GM18520 (cell line): ENCODE results near the gene RAP2A.

Experiments used
- ATAC-seq: cut with Tn5 transposase; IDR thresholded peaks from one replicate; pipeline ENCODE4 v1.9.1; 2021; ENCODE audit not compliant: unreplicated experiment

RAP2A gene

GRCh38 chr13:97433727-97434396 is at the start of gene RAP2A:
TSS of gene RAP2A (plus strand) at chr13:97434169. CDS start at chr13:97434471, 302 bp downstream.
- peak; percentile 22 for ATAC-seq

GRCh38 chr13:97384371-97384770 is 49.6 kb upstream of the RAP2A start:
- no peak for ATAC-seq

- no peak for ATAC-seq
These were observed 48.8 kb upstream of the RAP2A start for GRCh38 chr13:97385146-97385545.

DNA sequence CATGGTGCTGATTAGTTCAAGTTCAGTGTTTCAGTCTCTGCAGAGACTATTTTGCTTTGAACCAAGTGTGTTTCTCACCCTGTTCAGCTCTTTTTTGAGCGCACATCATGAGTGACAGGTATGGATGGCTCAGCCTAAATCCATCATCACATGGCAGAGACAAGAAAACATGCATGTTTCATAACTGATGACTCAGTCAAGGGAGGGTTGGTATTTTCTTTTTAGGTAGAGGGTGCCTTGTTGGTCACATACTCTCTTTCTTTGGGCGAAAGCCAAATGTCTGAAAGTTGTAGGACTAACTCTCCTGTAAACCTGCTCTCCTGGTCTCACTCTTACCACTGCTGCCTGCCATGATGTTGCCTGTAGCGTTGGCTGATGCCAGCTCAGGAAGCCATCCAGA is 48.1 kb upstream of the RAP2A start:
- ATAC-seq, result no peak

GRCh38 chr13:97386801-97387484 is 47.0 kb upstream of the RAP2A start:
- ATAC-seq, result no peak

GRCh38 chr13:97387485-97387839 is 46.5 kb upstream of the RAP2A start:
- ATAC-seq, result no peak

- ATAC-seq, result no peak
These were observed 46.1 kb upstream of the RAP2A start for GRCh38 chr13:97387890-97388289.

GRCh38 chr13:97388373-97388772 is 45.6 kb upstream of the RAP2A start:
- no peak for ATAC-seq

- ATAC-seq, result no peak
These were observed 42.9 kb upstream of the RAP2A start for GRCh38 chr13:97390941-97391600.

DNA sequence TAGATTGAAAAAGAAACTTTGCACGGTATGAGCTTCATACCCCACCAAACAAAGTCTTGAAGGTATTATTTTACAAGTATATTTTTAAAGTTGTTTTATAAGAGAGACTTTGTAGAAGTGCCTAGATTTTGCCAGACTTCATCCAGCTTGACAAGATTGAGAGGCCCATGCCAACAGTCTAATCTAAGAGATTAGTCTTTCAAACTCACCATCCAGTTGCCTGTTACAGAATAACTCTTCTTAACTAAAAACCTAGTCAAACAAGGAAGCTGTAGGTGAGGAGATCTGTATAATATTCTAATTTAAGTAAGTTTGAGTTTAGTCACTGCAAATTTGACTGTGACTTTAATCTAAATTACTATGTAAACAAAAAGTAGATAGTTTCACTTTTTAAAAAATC is 41.9 kb upstream of the RAP2A start:
- no peak for ATAC-seq

GRCh38 chr13:97394542-97394941 is 39.4 kb upstream of the RAP2A start:
- ATAC-seq, result no peak

GRCh38 chr13:97395447-97396136 is 38.4 kb upstream of the RAP2A start:
- no peak for ATAC-seq

DNA sequence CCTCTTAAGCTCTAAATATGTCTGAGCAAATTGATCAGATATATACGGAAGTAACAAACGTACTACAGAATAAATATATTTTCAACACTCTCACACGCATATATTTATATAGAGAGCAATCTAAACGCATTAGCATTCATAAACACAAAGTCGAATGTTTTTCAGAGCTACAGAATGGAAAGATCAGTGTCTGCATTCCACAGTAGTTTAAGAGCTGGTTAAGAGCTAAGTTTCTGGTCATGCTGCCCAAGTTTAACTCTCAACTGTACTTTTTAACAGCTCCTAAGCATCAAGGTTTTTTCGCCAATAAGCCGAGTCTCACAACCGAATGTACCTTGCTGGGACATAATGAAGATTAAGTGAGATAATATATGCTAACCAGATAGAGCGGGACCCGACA is 36.7 kb upstream of the RAP2A start:
- ATAC-seq, result no peak

DNA sequence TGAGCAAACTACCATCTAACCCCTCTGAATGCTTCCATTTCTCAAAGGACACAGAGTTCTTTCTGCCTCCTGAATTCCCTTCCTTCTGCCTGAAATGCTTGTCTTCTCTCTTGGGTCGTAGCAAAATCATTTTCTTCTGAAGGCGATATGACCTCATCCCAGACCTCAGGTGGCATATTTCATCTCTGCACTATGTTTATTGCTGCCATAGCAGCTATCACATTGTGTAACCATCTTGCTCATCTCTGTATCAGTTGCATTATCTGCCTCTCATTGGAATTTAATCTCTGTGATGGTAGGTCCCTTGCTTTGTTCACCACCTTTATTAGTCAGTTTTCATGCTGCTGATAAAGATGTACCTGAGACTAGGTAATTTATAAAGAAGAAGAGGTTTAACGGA is 32.5 kb upstream of the RAP2A start:
- no peak for ATAC-seq

GRCh38 chr13:97403893-97404750 is 29.8 kb upstream of the RAP2A start:
- no peak for ATAC-seq

GRCh38 chr13:97407540-97407939 is 26.4 kb upstream of the RAP2A start:
- ATAC-seq, result no peak

GRCh38 chr13:97408938-97409337 is 25.0 kb upstream of the RAP2A start:
- ATAC-seq, result no peak

DNA sequence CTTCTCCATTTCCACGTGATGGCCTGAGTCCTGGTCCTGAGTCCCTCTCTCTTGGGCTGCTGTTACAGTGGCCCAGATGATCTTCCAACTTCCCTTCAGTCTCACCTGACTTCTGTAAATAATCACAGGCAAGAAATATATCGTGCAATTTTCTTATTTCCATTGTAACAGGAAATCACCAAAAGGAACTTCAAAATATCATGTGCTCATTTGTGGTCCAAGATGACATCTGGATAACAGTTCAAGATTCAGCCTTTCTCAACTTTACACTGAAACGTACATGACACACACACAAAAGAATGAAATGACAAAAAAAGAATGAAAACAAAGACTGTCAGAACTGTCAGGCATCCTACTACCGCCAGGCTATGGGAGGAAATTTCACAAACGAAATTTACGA is 22.0 kb upstream of the RAP2A start:
- no peak for ATAC-seq

DNA sequence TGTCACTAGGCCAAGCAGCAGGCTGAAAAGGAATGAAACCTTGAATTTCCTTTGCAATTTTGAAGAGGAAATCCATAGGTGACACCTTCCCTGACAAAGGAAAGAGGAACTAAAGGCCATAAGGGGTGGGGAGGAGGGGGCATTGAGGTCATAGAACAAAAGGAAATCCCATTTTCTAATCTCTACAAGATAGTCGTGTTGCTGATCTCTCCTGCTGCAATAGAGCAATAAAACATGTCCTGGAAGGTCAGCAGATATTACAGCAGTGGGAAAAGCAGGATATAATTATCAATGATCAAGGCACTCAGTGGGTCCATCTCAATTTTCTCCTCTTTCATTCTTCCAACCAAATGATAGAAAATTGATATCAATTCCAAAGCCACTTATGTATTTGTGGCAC is 20.3 kb upstream of the RAP2A start:
- ATAC-seq, result no peak

DNA sequence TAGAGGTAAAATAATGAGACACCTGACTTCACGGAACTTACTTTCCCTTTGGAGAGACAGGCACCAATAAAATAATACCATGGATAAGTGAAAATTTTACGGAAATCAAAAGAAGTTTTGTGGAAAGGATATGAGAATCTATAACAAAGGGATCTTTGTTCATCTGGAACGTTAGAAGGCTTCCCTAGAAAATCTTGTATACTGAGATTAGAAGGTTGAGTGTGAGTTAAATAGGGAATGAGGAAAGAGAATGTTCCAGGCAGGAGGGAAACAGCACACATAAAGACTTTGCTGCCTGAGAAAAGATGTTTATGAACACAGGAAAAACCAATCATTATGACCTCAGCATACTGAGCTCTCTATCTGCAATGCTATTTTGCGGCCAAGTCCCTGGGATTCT is 19.6 kb upstream of the RAP2A start:
- ATAC-seq, result no peak

GRCh38 chr13:97417698-97418097 is 16.3 kb upstream of the RAP2A start:
- no peak for ATAC-seq
